Spleen (tissue), 11 donors: ENCODE results near the gene TANGO6. TPM values are rescaled to one million over a fixed set of nuclear protein-coding genes. Genes with fewer than 3 reads are reported as not detected.
"Not testable (repeated sequence)": the region's sequence is repeated elsewhere in the genome, so short reads cannot be mapped to it uniquely, and the experiment has no call there.

Experiments
- DNase-seq: peaks from one replicate; pipeline ENCODE4 v3.0.0-alpha.2; 2020
- H3K27ac ChIP-seq, 8 donors: fragments of 200-600 bp; sonication (generic) in 7 of 8; 1 replicate in 4 of 8; 2 replicates in 4 of 8; pipeline versions ENCODE4 v1.5.0 to v1.8.0; 2016 to 2021; ENCODE audit warnings: inconsistent platforms in 4 of 8, mild to moderate bottlenecking in 4 of 8, moderate library complexity in 1 of 8
- H3K27me3 ChIP-seq, 7 donors: fragments of 200-600 bp; sonication (generic) in 6 of 7; replicated peaks in 1 of 7; 1 replicate in 4 of 7; 2 replicates in 3 of 7; pipeline versions ENCODE4 v1.5.0 to v1.8.0; 2016 to 2021; ENCODE audit warnings: inconsistent platforms in 3 of 7, mild to moderate bottlenecking in 1 of 7
- H3K36me3 ChIP-seq, 6 donors: fragments of 200-600 bp; sonication (generic) in 5 of 6; 1 replicate in 4 of 6; 2 replicates in 2 of 6; pipeline versions ENCODE4 v1.5.0 to v1.8.0; 2016 to 2021; ENCODE audit warnings: inconsistent platforms in 2 of 6
- H3K4me1 ChIP-seq, 6 donors: fragments of 200-600 bp; sonication (generic) in 5 of 6; 1 replicate in 3 of 6; 2 replicates in 3 of 6; pipeline versions ENCODE4 v1.5.0 to v1.8.0; 2016 to 2021; ENCODE audit warnings: inconsistent platforms in 3 of 6
- H3K4me3 ChIP-seq, 8 donors: fragments of 200-600 bp; sonication (generic) in 7 of 8; 1 replicate in 4 of 8; 2 replicates in 4 of 8; pipeline versions ENCODE4 v1.5.0 to v1.8.0; 2016 to 2021; ENCODE audit warnings: inconsistent platforms in 4 of 8, mild to moderate bottlenecking in 4 of 8, moderate library complexity in 2 of 8
- H3K9me3 ChIP-seq, 8 donors: fragments of 200-600 bp; sonication (generic) in 7 of 8; 1 replicate in 4 of 8; 2 replicates in 4 of 8; pipeline versions ENCODE4 v1.5.0 to v1.8.0; 2016 to 2021; ENCODE audit warnings: inconsistent platforms in 4 of 8
- POLR2A ChIP-seq, 3 donors: fragments of 450-650 bp; IDR thresholded peaks; one replicate each; pipeline ENCODE4 v1.5.1; 2017; ENCODE audit warnings: antibody characterized with exemption in 3 of 3, mild to moderate bottlenecking in 1 of 3
- POLR2AphosphoS5 ChIP-seq, 3 donors: sonication (generic); formaldehyde crosslinking; IDR thresholded peaks; one replicate each; pipeline ENCODE4 v1.5.1; 2017; ENCODE audit warnings: antibody characterized with exemption in 3 of 3
- WGBS, 5 donors: extraction: QIAGEN DNeasy Blood & Tissue Kit in 3 of 5; methylation state at CpG; one replicate each; pipeline versions ENCODE4 v1.1.5 to v1.1.7; 2013 to 2018; 5-methylcytosine and 5-hydroxymethylcytosine counted together
- intact Hi-C: fragments of 100-400 bp; cut with DNase I; formaldehyde crosslinking; loops from one replicate; pipeline ENCODE4 v1.15.0; 2023; ENCODE audit warnings: low total_unique reads
- polyA plus RNA-seq, 3 donors: library from polyadenylated mRNA; stranded (reverse); fragments of 200-250 nt; gene quantifications; one replicate each; pipeline ENCODE4 v1.2.1, GENCODE V29; 2013
- total RNA-seq, 7 donors: library from RNA; depleted of rRNA in 3 of 7; stranded (reverse); fragments of >200 nt in 3 of 7; fragmentation: NEBNext Ultra II Directional in 4 of 7; extraction: Animal tissue kit (Norgen Biotek cat#: 25700) in 4 of 7; gene quantifications; one replicate each; pipeline versions ENCODE4 v1.1.0 to v1.2.1, GENCODE V29; 2016 to 2021
- TF ChIP-seq, protein P1 (sequence below), 11 experiments: fragments of 200-600 bp in 7 of 11; fragments of 450-650 bp in 4 of 11; sonication (generic) in 4 of 11; IDR thresholded peaks in 8 of 11; conservative IDR thresholded peaks in 3 of 11; 1 replicate in 7 of 11; 2 replicates in 4 of 11; pipeline versions ENCODE4 v1.4.0 to v1.8.0; 2016 to 2021; ENCODE audit warnings: antibody characterized with exemption in 11 of 11, inconsistent platforms in 4 of 11, mild to moderate bottlenecking in 1 of 11
- donor health status: healthy with polysubstance abuse.
- donor health status: DM: no; HTN: no; CAD: no; lungs with moderate emphysema.
- donor health status: DM: no; HTN: no; CAD: no.
- donor health status: Bipolar disorder and iron deficiency.
- donor health status: healthy.
- donor health status: DM: no; HTN: no; CAD: no.
- donor health status: DM: yes; HTN: yes; CAD: no.

The TANGO6 gene
- total and polyA plus RNA-seq, 10 donors, result 1.9 to 35.2 (median 23.0) TPM

DNA sequence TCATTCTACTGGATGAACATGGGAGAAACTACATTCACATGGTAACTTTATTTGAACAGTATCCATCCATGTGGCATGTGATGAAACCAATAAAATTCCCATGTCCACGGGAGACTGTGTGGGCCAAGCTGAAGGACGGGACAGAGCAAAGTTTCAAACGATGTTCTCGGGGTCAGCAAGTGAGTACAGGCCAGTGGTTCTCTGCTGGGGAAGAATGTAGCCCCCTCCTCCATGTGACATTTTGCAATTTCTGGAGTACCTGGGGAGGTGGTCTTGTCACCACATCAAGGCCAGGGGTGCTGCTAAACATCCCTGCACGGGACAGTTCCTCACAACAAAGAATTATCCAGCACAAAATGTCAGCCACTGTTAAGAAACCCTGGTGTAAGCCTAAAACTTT, 7.4 kb upstream of the TANGO6 start:
- Histone ChIP-seq H3K36me3 (no peaks in the 10 kb centered on the region), H3K27ac (no peak overlapping the region), H3K4me3 (no peak overlapping the region), H3K4me1 (no peaks in the 10 kb centered on the region), H3K27me3 (no peaks in the 10 kb centered on the region), H3K9me3 (no peaks in the 10 kb centered on the region)
- no peak for DNase-seq
- TF ChIP-seq, protein P1, sequence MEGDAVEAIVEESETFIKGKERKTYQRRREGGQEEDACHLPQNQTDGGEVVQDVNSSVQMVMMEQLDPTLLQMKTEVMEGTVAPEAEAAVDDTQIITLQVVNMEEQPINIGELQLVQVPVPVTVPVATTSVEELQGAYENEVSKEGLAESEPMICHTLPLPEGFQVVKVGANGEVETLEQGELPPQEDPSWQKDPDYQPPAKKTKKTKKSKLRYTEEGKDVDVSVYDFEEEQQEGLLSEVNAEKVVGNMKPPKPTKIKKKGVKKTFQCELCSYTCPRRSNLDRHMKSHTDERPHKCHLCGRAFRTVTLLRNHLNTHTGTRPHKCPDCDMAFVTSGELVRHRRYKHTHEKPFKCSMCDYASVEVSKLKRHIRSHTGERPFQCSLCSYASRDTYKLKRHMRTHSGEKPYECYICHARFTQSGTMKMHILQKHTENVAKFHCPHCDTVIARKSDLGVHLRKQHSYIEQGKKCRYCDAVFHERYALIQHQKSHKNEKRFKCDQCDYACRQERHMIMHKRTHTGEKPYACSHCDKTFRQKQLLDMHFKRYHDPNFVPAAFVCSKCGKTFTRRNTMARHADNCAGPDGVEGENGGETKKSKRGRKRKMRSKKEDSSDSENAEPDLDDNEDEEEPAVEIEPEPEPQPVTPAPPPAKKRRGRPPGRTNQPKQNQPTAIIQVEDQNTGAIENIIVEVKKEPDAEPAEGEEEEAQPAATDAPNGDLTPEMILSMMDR (IDR thresholded peaks at IDR 0.05 in 8 of 11, conservative IDR thresholded peaks at IDR 0.05 in 3 of 11), result no peak
- TF ChIP-seq POLR2AphosphoS5 (IDR thresholded peaks at IDR 0.05) (no peak), POLR2A (IDR thresholded peaks at IDR 0.05) (no peak)
- 75 to 90% (median 85%) methylated on average over 5 of the region's 5 CpGs for WGBS, 5 donors
- intact Hi-C loops, result no loop called here

DNA sequence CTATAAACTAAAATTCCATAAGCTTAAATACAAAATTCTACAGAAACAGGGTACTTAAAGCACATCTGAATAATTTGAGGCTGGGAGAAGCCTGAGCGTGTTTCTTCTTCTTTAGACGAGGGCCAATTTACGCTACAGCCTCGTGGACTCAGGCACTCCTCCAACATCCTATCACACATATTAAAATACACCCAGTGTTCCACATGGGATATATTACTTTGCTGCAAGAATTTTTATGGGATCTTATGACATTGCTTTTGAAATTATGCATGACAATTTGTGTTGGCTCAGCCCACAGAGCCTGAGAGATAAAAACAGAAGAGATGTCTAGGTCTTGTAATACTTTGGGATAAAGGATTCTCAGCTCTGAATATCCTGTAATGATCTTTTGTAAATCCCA, 3.5 kb upstream of the TANGO6 start:
- whole genome bisulfite sequencing, 5 donors, result 85 to 93% (median 91%) methylated on average over 4 of the region's 4 CpGs
- Histone ChIP-seq H3K36me3 (no peaks in the 10 kb centered on the region), H3K27me3 (no peaks in the 10 kb centered on the region), H3K9me3 (no peaks in the 10 kb centered on the region), H3K4me3 (no peak overlapping the region), H3K27ac (no peak overlapping the region), H3K4me1 (peaks cover 4 to 19% (median 13%) of the 10 kb centered on the region in 6 donors)
- no peak for DNase-seq
- no peak for TF ChIP-seq POLR2A (IDR thresholded peaks at IDR 0.05)
- TF ChIP-seq, protein P1 (IDR thresholded peaks at IDR 0.05 in 8 of 11, conservative IDR thresholded peaks at IDR 0.05 in 3 of 11), result no peak
- no peak for TF ChIP-seq POLR2AphosphoS5 (IDR thresholded peaks at IDR 0.05)
- intact Hi-C loops, result loop anchor here (10.0 kb wide), 1 partner anchor 305 kb away; the partner anchor contains the start of gene ZFP90

DNA sequence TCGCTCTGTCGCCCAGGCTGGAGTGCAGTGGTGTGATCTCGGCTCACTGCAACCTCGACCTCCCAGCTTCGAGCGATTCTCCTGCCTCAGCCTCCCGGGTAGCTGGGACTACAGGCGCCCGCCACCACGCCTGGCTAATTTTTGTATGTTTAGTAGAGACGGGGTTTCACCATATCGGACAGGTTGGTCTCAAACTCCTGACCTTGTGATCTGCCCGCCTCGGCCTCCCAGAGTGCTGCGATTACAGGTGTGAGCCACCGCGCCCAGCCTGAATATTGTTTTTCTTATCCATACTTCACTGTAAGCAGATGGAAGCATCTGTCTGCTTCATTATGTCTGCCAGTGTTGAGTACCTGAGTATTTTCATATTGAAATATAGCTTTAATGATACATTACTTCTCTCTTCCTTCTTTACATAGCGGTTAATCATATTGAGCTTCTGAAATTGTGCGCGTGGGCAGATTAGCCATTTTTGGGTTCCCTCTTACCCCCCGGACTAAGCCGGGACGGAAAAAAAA, 308 bp upstream of the TANGO6 start:
- DNase-seq, H3K9me3 ChIP-seq, H3K36me3 ChIP-seq, H3K27me3 ChIP-seq: not testable (repeated sequence)
- H3K4me1 ChIP-seq, result peaks cover 11 to 47% (median 29%) of the 10 kb centered on the region in 6 donors
- H3K27ac ChIP-seq, result peak overlapping the region; percentile 84 to 92 (median 91)
- 56 to 62% (median 57%) methylated on average over 23 of the region's 23 CpGs for WGBS, 5 donors
- H3K4me3 ChIP-seq, result peak overlapping the region; percentile 82 to 98 (median 92)
- intact Hi-C loops, result loop anchor here (10.0 kb wide), 1 partner anchor 308 kb away; the partner anchor contains the start of gene ZFP90

DNA sequence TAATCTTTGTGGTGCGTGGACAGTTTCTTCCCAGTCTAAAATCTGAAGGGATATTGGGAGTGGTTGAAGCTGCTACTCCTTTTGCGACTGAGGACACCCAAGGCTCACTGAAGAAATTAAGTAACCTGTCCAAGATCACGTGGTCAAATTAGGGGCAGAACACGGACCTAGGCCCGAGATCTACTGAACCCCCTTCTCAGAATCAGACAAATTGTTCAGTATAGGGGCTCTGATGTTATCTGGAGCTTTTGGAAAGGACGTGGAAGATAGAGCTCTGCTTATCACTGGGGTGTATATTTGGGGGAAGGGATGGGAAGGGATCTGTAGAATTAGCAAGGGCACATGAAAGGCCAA, 857 bp downstream of the TANGO6 start:
- no peaks in the 10 kb centered on the region for H3K9me3 ChIP-seq
- intact Hi-C loops, result loop anchor here (10.0 kb wide), 1 partner anchor 309 kb away; the partner anchor contains the start of gene ZFP90
- DNase-seq, result no peak
- H3K4me1 ChIP-seq, result peaks cover 11 to 55% (median 29%) of the 10 kb centered on the region in 6 donors
- H3K27me3 ChIP-seq, result no peaks in the 10 kb centered on the region
- no peaks in the 10 kb centered on the region for H3K36me3 ChIP-seq
- WGBS, 5 donors, result 3 to 8% (median 6%) methylated on average over 6 of the region's 6 CpGs
- peak overlapping the region; percentile 84 to 92 (median 91) for H3K27ac ChIP-seq
- TF ChIP-seq, protein P1 (IDR thresholded peaks at IDR 0.05 in 8 of 11, conservative IDR thresholded peaks at IDR 0.05 in 3 of 11), result no peak
- TF ChIP-seq POLR2A (IDR thresholded peaks at IDR 0.05) (no peak), POLR2AphosphoS5 (IDR thresholded peaks at IDR 0.05) (no peak)
- H3K4me3 ChIP-seq, result peak overlapping the region; percentile 82 to 98 (median 92)
